H1 (cell line): ENCODE data around the gene ARMC9. TPM values are rescaled to one million over a fixed set of nuclear protein-coding genes. Genes with fewer than 3 reads are reported as not detected.

Experiments
- CTCF ChIA-PET: fragments of 300-600 bp; sonication (Branson Sonifier 250); formaldehyde crosslinking; loops from one replicate; lab custom pipeline; 2021; ENCODE audit not compliant: partially characterized antibody; lab: Charles Lee
- POLR2A ChIA-PET: fragments of 300-600 bp; sonication (Branson Sonifier 250); formaldehyde crosslinking; loops from one replicate; lab custom pipeline; 2021; ENCODE audit warnings: inconsistent platforms; ENCODE audit not compliant: partially characterized antibody; lab: Charles Lee
- DNase-seq, 2 experiments: peaks; one replicate each; pipeline versions ENCODE4 v3.0.0 to v3.0.0-alpha.2; 2010 to 2022; ENCODE audit warnings: low spot score in 2 of 2, low read depth in 1 of 2, mixed read lengths in 1 of 2
- FAIRE-seq: peaks from 2 replicates; lab custom pipeline; 2011; peaks lifted over from hg19 to GRCh38; lab: Jason Lieb, UNC
- H2AFZ ChIP-seq: 2 replicates; pipeline ENCODE4 v1.8.1; 2012; ENCODE audit warnings: low read length, inconsistent platforms
- H2AK5ac ChIP-seq: 2 replicates; pipeline ENCODE4 v1.6.1; 2013; ENCODE audit warnings: low read depth, low read length
- H2BK120ac ChIP-seq: replicated peaks from 2 replicates; pipeline ENCODE3; 2013; ENCODE audit warnings: low read depth, low read length, inconsistent platforms
- H2BK12ac ChIP-seq: 2 replicates; pipeline ENCODE4 v1.6.1; 2013; ENCODE audit warnings: low read depth, low read length
- H2BK15ac ChIP-seq: 2 replicates; pipeline ENCODE4 v1.6.1; 2013; ENCODE audit warnings: low read length
- H2BK20ac ChIP-seq: 2 replicates; pipeline ENCODE4 v1.6.1; 2013; ENCODE audit warnings: low read length
- H2BK5ac ChIP-seq: 2 replicates; pipeline ENCODE4 v1.6.1; 2013; ENCODE audit warnings: low read depth, low read length
- H3K14ac ChIP-seq: 2 replicates; pipeline ENCODE4 v1.6.1; 2013; ENCODE audit warnings: inconsistent platforms; ENCODE audit not compliant: insufficient read length
- H3K18ac ChIP-seq: 2 replicates; pipeline ENCODE4 v1.6.1; 2013; ENCODE audit warnings: low read length; ENCODE audit errors: extremely low read depth
- H3K23ac ChIP-seq: 2 replicates; pipeline ENCODE4 v1.6.1; 2013; ENCODE audit warnings: inconsistent platforms; ENCODE audit not compliant: insufficient read length
- H3K23me2 ChIP-seq: 2 replicates; pipeline ENCODE4 v1.6.1; 2013; ENCODE audit warnings: low read depth, low read length
- H3K27ac ChIP-seq: 2 replicates; pipeline ENCODE4 v1.6.1; 2011; ENCODE audit warnings: low read depth, low read length, inconsistent platforms
- H3K27me3 ChIP-seq, 4 experiments: replicated peaks in 1 of 4; 1 replicate in 1 of 4; 2 replicates in 3 of 4; pipeline versions ENCODE4 v1.6.1 to v1.8.1; 2011 to 2013; ENCODE audit warnings: low read length in 3 of 4, mild to moderate bottlenecking in 3 of 4, inconsistent platforms in 2 of 4, mixed read lengths in 2 of 4, moderate library complexity in 1 of 4; ENCODE audit not compliant: control insufficient read depth in 3 of 4, insufficient read depth in 3 of 4; ENCODE audit errors: extremely low read depth in 1 of 4
- H3K36me3 ChIP-seq, 4 experiments: 2 replicates each; pipeline versions ENCODE4 v1.6.1 to v1.8.1; 2011 to 2013; ENCODE audit warnings: mild to moderate bottlenecking in 4 of 4, low read length in 3 of 4, moderate library complexity in 2 of 4, control low read depth in 1 of 4, inconsistent platforms in 1 of 4; ENCODE audit not compliant: insufficient read depth in 4 of 4, control insufficient read depth in 2 of 4
- H3K4ac ChIP-seq: replicated peaks from 2 replicates; pipeline ENCODE3; 2013; ENCODE audit warnings: low read length, low read depth, mixed read lengths, inconsistent platforms; ENCODE audit not compliant: insufficient read length
- H3K4me1 ChIP-seq, 4 experiments: replicated peaks in 1 of 4; 1 replicate in 1 of 4; 2 replicates in 3 of 4; pipeline versions ENCODE4 v1.6.1 to v1.8.1; 2011 to 2013; ENCODE audit warnings: low read length in 3 of 4, inconsistent platforms in 2 of 4, mixed read lengths in 1 of 4; ENCODE audit not compliant: insufficient read depth in 4 of 4, control insufficient read depth in 3 of 4
- H3K4me2 ChIP-seq, 2 experiments: 2 replicates each; pipeline versions ENCODE4 v1.6.1 to v1.8.1; 2011 to 2013; ENCODE audit warnings: low read depth in 2 of 2, low read length in 2 of 2, control low read depth in 1 of 2, inconsistent platforms in 1 of 2, mild to moderate bottlenecking in 1 of 2; ENCODE audit not compliant: insufficient read depth in 1 of 2
- H3K4me3 ChIP-seq, 4 experiments: fragments of 200-600, 300-600 bp in 1 of 4; sonication (generic), shearing (Covaris generic), sonication (Bioruptor Twin) in 1 of 4; 2 replicates each; pipeline versions ENCODE4 v1.5.1 to v1.8.1; 2011 to 2016; ENCODE audit warnings: low read length in 4 of 4, low read depth in 3 of 4, control low read depth in 2 of 4, inconsistent platforms in 2 of 4, mild to moderate bottlenecking in 2 of 4, mixed read lengths in 1 of 4, moderate library complexity in 1 of 4; ENCODE audit not compliant: insufficient read depth in 2 of 4; ENCODE audit errors: extremely low read depth in 1 of 4
- H3K56ac ChIP-seq: replicated peaks from 2 replicates; pipeline ENCODE3; 2013; ENCODE audit warnings: low read depth, mild to moderate bottlenecking, mixed read lengths, low read length, inconsistent platforms; ENCODE audit not compliant: insufficient read length
- H3K79me1 ChIP-seq: 2 replicates; pipeline ENCODE4 v1.6.1; 2013; ENCODE audit warnings: low read depth, low read length, control low read depth
- H3K79me2 ChIP-seq, 2 experiments: 2 replicates each; pipeline versions ENCODE4 v1.6.1 to v1.8.1; 2012 to 2013; ENCODE audit warnings: low read length in 2 of 2, mild to moderate bottlenecking in 2 of 2, inconsistent platforms in 1 of 2; ENCODE audit not compliant: insufficient read depth in 2 of 2, control insufficient read depth in 1 of 2
- H3K9ac ChIP-seq, 4 experiments: replicated peaks in 1 of 4; 1 replicate in 1 of 4; 2 replicates in 3 of 4; pipeline versions ENCODE4 v1.6.1 to v1.8.1; 2011 to 2013; ENCODE audit warnings: low read depth in 3 of 4, low read length in 3 of 4, control low read depth in 2 of 4, mild to moderate bottlenecking in 2 of 4, moderate library complexity in 2 of 4, inconsistent platforms in 1 of 4; ENCODE audit errors: extremely low read depth in 1 of 4
- H3K9me3 ChIP-seq, 2 experiments: 2 replicates each; pipeline versions ENCODE4 v1.6.1 to v1.8.1; 2012 to 2013; ENCODE audit warnings: mild to moderate bottlenecking in 2 of 2, moderate library complexity in 2 of 2, control low read depth in 1 of 2, inconsistent platforms in 1 of 2, low read depth in 1 of 2, low read length in 1 of 2, mixed read lengths in 1 of 2; ENCODE audit not compliant: insufficient read depth in 2 of 2
- H4K20me1 ChIP-seq, 2 experiments: replicated peaks in 1 of 2; 2 replicates each; pipeline versions ENCODE3 to v1.8.1; 2011 to 2013; ENCODE audit warnings: inconsistent platforms in 2 of 2, low read length in 2 of 2, mild to moderate bottlenecking in 1 of 2; ENCODE audit not compliant: insufficient read depth in 2 of 2, control insufficient read depth in 1 of 2
- H4K5ac ChIP-seq: 2 replicates; pipeline ENCODE4 v1.6.1; 2013; ENCODE audit warnings: low read length, low read depth, mixed read lengths, inconsistent platforms; ENCODE audit not compliant: insufficient read length
- H4K8ac ChIP-seq: 2 replicates; pipeline ENCODE4 v1.8.0; 2013; ENCODE audit warnings: mild to moderate bottlenecking, moderate library complexity, low read length, inconsistent platforms; ENCODE audit not compliant: insufficient read depth; ENCODE audit errors: extremely low read depth
- H4K91ac ChIP-seq: replicated peaks from 2 replicates; pipeline ENCODE3; 2013; ENCODE audit warnings: low read length, mixed read lengths, inconsistent platforms; ENCODE audit not compliant: insufficient read length
- ASH2L ChIP-seq: fragments of 200-600, 300-600 bp; sonication (generic); IDR thresholded peaks from one replicate; pipeline ENCODE4 v1.7.1; 2017; ENCODE audit warnings: low read length
- CTCF ChIP-seq, 3 experiments: IDR thresholded peaks; 1 replicate in 2 of 3; 2 replicates in 1 of 3; pipeline versions ENCODE4 v1.5.1 to v1.6.1; 2011; ENCODE audit warnings: low read length in 3 of 3, mild to moderate bottlenecking in 3 of 3, inconsistent platforms in 2 of 3, low read depth in 1 of 3, moderate library complexity in 1 of 3; ENCODE audit not compliant: insufficient read depth in 1 of 3; ENCODE audit errors: control extremely low read depth in 1 of 3
- RFX5 ChIP-seq: IDR thresholded peaks from 2 replicates; pipeline ENCODE4 v1.6.1; 2011; ENCODE audit warnings: low read depth, low read length, improper control_type of control experiment, borderline replicate concordance
- RNF2 ChIP-seq: fragments of 200-900, 300-1000 bp; sonication (generic); IDR thresholded peaks from 2 replicates; pipeline ENCODE4 v1.7.1; 2016; ENCODE audit warnings: borderline replicate concordance, low read depth, mild to moderate bottlenecking, antibody characterized with exemption, low read length; ENCODE audit not compliant: poor library complexity, severe bottlenecking; ENCODE audit errors: missing control alignments
- SP4 ChIP-seq: IDR thresholded peaks from 2 replicates; pipeline ENCODE4 v1.6.1; 2012; ENCODE audit warnings: low read length, inconsistent platforms
- USF2 ChIP-seq: IDR thresholded peaks from 2 replicates; pipeline ENCODE4 v1.6.1; 2011; ENCODE audit warnings: low read length, improper control_type of control experiment
- WGBS, 2 experiments: shearing (Covaris generic) in 1 of 2; methylation state at CpG; one replicate each; pipeline versions ENCODE4 v1.1.6 to v1.1.7; 2013 to 2015; ENCODE audit warnings: low lambda C conversion rate in 2 of 2, mixed read lengths in 2 of 2, inconsistent platforms in 1 of 2, low coverage in 1 of 2, missing lambda C conversion rate in 1 of 2; ENCODE audit not compliant: insufficient replicate concordance in 2 of 2, insufficient coverage in 1 of 2, insufficient read length in 1 of 2; ENCODE audit errors: extremely low coverage in 1 of 2, missing lambda C conversion rate in 1 of 2; 5-methylcytosine and 5-hydroxymethylcytosine counted together
- polyA plus RNA-seq, 7 experiments: library from polyadenylated mRNA; depleted of rRNA in 3 of 7; stranded (reverse) in 5 of 7; unstranded in 2 of 7; fragments of >200 nt in 5 of 7; fragments of 200-250 nt in 2 of 7; gene quantifications; 1 replicate in 5 of 7; 2 replicates in 1 of 7; 4 replicates in 1 of 7; pipeline versions ENCODE4 v1.2.1 to v1.2.3, GENCODE V29; 2011 to 2013; ENCODE audit warnings: missing spikeins in 2 of 7, mixed read lengths in 2 of 7
- total RNA-seq: library from RNA; stranded (reverse); fragmentation: NEBNext Ultra II Directional; extraction: Animal tissue kit (Norgen Biotek cat#: 25700); gene quantifications from 2 replicates; pipeline ENCODE4 v1.2.1, GENCODE V29; 2021

ARMC9 gene
- total and polyA plus RNA-seq, 2 of the 8 experiments (the other 6 are each of a cell fraction or from before 2014, with no cell fraction given): 23.2 to 36.1 TPM

GRCh38 chr2:231356466-231356844 lies 158.0 kb downstream of the ARMC9 start:
- peak overlapping the region; percentile 46 for H3K4ac ChIP-seq
- H4K5ac ChIP-seq: no peak overlapping the region
- H2BK12ac ChIP-seq: no peak overlapping the region
- no peaks in the 10 kb centered on the region for H3K9me3 ChIP-seq
- TF ChIP-seq ASH2L: no peak
- TF ChIP-seq RFX5: no peak
- no peak for TF ChIP-seq CTCF (IDR thresholded peaks at IDR 0.05; ENCODE audit: control extremely low read depth in 1 of 3, insufficient read depth in 1 of 3, low read depth in 1 of 3, low read length in 3 of 3)
- no peak for TF ChIP-seq RNF2
- TF ChIP-seq SP4: no peak
- TF ChIP-seq USF2: no peak
- no peak overlapping the region for H3K9ac ChIP-seq
- no peak overlapping the region for H3K23ac ChIP-seq
- H2BK15ac ChIP-seq: no peak overlapping the region
- no peaks in the 10 kb centered on the region for H3K79me1 ChIP-seq
- DNase-seq: no peak
- peaks cover 4 to 16% (median 4%) of the 10 kb centered on the region in 4 experiments for H3K4me1 ChIP-seq
- no peaks in the 10 kb centered on the region for H3K36me3 ChIP-seq
- no peak overlapping the region for H2BK5ac ChIP-seq
- no peaks in the 10 kb centered on the region for H4K20me1 ChIP-seq
- no peak overlapping the region for H3K56ac ChIP-seq
- no peak overlapping the region for H3K27ac ChIP-seq
- CTCF ChIA-PET: interaction anchor here (0.8 to 26.8 kb wide), 6 partner anchors 8 to 126 kb away, joined by 3 to 617 read pairs (median 4); partner anchors contain the start of gene B3GNT7
- H3K79me2 ChIP-seq: no peaks in the 10 kb centered on the region
- no peak overlapping the region for H3K14ac ChIP-seq
- H4K91ac ChIP-seq: no peak overlapping the region
- H3K23me2 ChIP-seq: no peaks in the 10 kb centered on the region
- 84% methylated on average over 5 of the region's 5 CpGs; no CpG with 5 or more reads in 1 of the 2 experiments for WGBS, 2 experiments
- no peak overlapping the region for H2AFZ ChIP-seq
- no peak overlapping the region for H2AK5ac ChIP-seq
- no peak overlapping the region; a peak in 1 of 4 replicates for H3K4me2 ChIP-seq
- H3K18ac ChIP-seq: no peak overlapping the region
- POLR2A ChIA-PET: interaction anchor here (1.0 to 2.0 kb wide), 2 partner anchors 16 to 18 kb away, joined by 3 to 5 read pairs; no protein-coding TSS in a partner anchor
- no peak overlapping the region for H4K8ac ChIP-seq
- no peak overlapping the region for H2BK120ac ChIP-seq
- no peak overlapping the region for H3K4me3 ChIP-seq
- no peak overlapping the region for H2BK20ac ChIP-seq
- no peaks in the 10 kb centered on the region for H3K27me3 ChIP-seq
- peak; percentile 28 for FAIRE-seq
